ENCODE results near the gene NHSL2.

GRCh38 chrX:72133851-72134546, 223.4 kb downstream of the NHSL2 start:
- TF ChIP-seq CTCF (IDR thresholded peaks at IDR 0.05), result no peak
- no peak for TF ChIP-seq POLR2A (IDR thresholded peaks at IDR 0.05)

All from thyroid gland (tissue), 4 donors.